Measurements from ENCODE around the gene NEURL1B.

DNA sequence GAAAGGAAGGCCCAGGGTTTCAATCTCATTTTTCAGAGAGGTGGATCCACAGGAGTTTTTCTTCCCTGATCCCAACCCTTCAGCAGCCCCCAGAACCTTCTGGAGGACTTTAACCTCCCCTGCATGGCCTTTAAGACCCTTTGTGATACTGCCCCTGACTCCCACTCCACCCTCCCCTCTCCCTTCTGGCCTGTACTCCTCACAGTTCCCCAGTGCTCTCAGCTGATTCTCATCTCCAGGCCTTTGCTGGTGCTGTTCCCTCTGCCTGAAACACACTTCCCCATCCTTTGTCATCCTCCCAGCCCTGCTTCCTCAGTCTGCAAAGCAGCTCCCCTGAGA, 18.5 kb downstream of the NEURL1B start:
- no peak for TF ChIP-seq TCF12 (IDR thresholded peaks at IDR 0.05; ENCODE audit: low read depth, low read length)
- no peak for TF ChIP-seq ASH2L (IDR thresholded peaks at IDR 0.05; ENCODE audit: borderline replicate concordance, low read depth)
